GM06990 (cell line): ENCODE results near the gene ERCC6L2.

Source experiments
- DNase-seq: peaks from one replicate; pipeline ENCODE4 v3.0.0-alpha.2; 2011; ENCODE audit not compliant: insufficient read length; ENCODE audit errors: extremely low read depth
- H3K27me3 ChIP-seq: replicated peaks from 2 replicates; pipeline ENCODE4 v1.6.0; 2011; ENCODE audit warnings: low read length; ENCODE audit not compliant: control insufficient read depth, insufficient read depth
- H3K36me3 ChIP-seq: 2 replicates; pipeline ENCODE4 v1.5.1; 2011; ENCODE audit warnings: low read length; ENCODE audit not compliant: control insufficient read depth, insufficient read depth
- H3K4me3 ChIP-seq: replicated peaks from 2 replicates; pipeline ENCODE4 v1.5.1; 2011; ENCODE audit warnings: low read depth, mild to moderate bottlenecking, control low read depth, low read length
- TF ChIP-seq, protein P1 (sequence below): IDR thresholded peaks from 2 replicates; pipeline ENCODE4 v1.5.1; 2011; ENCODE audit warnings: low read length, control low read depth, mild to moderate bottlenecking, inconsistent platforms; ENCODE audit not compliant: insufficient read depth, poor library complexity, severe bottlenecking

ERCC6L2 gene

DNA sequence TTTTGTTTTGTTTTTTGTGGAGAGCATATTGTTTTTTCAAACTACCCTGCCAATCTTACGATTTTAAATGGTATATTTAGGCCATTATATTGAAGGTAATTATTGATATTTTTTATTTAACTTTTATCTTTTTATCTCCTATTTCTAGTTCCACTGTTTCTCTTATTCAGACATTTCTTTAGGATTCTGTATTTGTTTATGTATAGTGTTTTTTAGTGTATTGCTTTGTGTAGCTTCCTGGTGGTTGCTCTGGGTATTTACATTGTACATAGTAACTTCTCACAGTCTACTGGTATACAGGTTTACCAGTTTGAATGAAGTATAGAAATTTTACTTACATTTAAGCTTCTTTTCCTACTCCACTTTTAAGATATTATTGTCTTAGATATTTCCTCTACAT lies 63.2 kb downstream of the ERCC6L2 start:
- no peak for DNase-seq
- peaks cover 1% of the 10 kb centered on the region for H3K36me3 ChIP-seq
- TF ChIP-seq, protein P1, sequence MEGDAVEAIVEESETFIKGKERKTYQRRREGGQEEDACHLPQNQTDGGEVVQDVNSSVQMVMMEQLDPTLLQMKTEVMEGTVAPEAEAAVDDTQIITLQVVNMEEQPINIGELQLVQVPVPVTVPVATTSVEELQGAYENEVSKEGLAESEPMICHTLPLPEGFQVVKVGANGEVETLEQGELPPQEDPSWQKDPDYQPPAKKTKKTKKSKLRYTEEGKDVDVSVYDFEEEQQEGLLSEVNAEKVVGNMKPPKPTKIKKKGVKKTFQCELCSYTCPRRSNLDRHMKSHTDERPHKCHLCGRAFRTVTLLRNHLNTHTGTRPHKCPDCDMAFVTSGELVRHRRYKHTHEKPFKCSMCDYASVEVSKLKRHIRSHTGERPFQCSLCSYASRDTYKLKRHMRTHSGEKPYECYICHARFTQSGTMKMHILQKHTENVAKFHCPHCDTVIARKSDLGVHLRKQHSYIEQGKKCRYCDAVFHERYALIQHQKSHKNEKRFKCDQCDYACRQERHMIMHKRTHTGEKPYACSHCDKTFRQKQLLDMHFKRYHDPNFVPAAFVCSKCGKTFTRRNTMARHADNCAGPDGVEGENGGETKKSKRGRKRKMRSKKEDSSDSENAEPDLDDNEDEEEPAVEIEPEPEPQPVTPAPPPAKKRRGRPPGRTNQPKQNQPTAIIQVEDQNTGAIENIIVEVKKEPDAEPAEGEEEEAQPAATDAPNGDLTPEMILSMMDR: no peak
- no peaks in the 10 kb centered on the region for H3K27me3 ChIP-seq
- H3K4me3 ChIP-seq: no peak overlapping the region

DNA sequence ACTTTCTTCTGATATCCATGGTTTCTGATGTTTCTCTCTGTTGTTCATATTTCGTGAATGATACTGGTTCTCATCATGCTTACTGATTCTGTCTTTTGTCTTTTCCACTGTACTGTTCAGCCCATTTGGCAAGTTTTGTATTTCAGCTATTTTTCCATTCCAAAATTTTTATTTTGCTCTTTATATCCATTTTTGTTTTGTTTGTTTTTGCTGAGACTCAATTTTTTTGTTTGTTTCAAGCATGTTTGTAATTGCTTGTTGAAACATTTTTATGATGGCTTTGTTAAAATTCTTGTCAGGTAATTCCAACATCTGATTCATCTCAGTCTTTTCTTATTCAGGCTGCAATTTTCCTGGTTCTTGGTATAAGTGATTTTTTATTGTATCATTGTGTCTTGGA lies 64.0 kb downstream of the ERCC6L2 start:
- Histone ChIP-seq H3K27me3 (no peaks in the 10 kb centered on the region), H3K36me3 (peaks cover 1% of the 10 kb centered on the region), H3K4me3 (no peak overlapping the region)
- no peak for DNase-seq
- TF ChIP-seq, protein P1: no peak

DNA sequence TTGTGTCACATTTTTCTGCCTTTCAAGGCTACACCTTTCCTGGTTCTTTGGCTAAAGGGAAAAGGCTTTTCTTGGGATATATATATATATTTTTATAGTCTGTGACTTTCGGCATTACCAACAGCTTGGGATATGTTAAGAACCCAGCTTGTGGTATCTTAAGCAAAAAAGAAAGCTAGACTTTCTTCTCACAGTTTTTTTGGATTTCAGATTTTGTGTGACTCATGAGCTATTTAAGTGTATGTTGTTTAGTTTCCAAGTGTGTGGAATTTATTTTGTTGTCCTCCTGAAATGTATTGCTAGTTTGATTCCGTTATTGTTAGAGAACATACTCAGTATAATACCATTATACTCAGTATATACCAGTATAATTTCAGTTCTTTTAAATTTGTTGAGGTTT lies 64.8 kb downstream of the ERCC6L2 start:
- TF ChIP-seq, protein P1: no peak
- no peaks in the 10 kb centered on the region for H3K27me3 ChIP-seq
- no peak for DNase-seq
- H3K36me3 ChIP-seq: peaks cover 1% of the 10 kb centered on the region
- no peak overlapping the region for H3K4me3 ChIP-seq

DNA sequence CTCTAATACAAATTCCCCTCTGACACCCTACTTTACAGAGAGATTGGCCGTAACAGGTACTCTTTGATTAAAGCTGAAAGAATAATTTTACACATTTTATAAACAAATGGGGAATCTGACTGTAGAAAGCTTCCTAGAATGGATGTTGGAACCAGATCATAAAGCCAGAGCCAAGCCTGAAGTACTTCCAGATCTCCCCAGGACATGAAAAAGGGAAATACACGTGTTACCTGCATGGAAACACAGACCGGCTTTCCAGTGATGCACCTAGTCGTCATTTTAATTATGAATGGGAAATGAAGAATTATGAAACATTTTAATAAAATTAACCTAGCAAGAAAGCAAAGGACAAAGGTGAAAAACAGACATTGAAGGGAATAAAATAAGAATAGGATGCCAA lies 66.5 kb downstream of the ERCC6L2 start:
- Histone ChIP-seq H3K4me3 (no peak overlapping the region), H3K27me3 (no peaks in the 10 kb centered on the region), H3K36me3 (peaks cover 1% of the 10 kb centered on the region)
- TF ChIP-seq, protein P1: no peak
- DNase-seq: no peak

DNA sequence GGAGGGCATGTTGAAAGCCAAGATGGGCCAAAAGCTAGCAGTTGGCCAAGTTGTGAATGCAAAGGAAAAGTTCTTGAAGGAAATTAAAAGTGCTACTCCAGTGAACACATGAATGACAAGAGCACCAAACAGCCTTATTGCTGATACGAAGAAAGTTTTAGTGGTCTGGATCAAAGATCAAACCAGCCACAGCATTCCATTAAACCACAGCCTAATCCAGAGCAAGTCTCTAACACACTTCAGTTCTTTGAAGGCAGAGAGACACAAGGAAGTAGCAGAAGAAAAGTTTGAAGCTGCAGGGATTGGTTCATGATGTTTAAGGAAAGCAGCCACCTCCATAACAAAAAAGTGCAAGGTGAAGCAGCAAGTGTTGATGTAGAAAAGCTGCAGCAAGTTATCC lies 71.6 kb downstream of the ERCC6L2 start:
- H3K36me3 ChIP-seq: no peaks in the 10 kb centered on the region; the same call in 1 of the 2 replicates
- no peak for DNase-seq
- H3K27me3 ChIP-seq: no peaks in the 10 kb centered on the region
- TF ChIP-seq, protein P1: no peak
- no peak overlapping the region for H3K4me3 ChIP-seq

DNA sequence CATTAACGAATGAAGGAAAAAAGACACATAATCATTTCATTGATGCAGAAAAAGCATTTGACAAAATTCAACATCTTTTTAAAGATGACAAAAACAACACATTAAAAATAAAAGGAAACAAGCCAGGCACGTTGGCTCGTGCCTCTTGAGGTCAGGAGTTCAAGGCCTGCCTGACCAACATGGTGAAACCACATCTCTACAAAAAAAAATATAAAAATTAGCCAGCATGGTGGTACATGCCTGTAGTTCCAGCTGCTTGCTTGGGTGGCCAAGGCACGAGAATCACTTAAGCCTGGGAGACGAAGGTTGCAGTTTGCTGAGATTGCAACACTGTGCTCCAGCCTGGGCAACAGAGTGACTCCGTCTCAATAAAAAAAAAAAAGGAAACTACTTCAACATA lies 77.0 kb downstream of the ERCC6L2 start:
- TF ChIP-seq, protein P1: no peak
- H3K4me3 ChIP-seq: no peak overlapping the region
- DNase-seq: no peak
- no peaks in the 10 kb centered on the region for H3K36me3 ChIP-seq
- no peaks in the 10 kb centered on the region for H3K27me3 ChIP-seq
